Gastrocnemius medialis (tissue), 4 donors: ENCODE results near the gene ATP6V1B1.

Source experiments
- POLR2A ChIP-seq, 2 donors: fragments of 450-650 bp; IDR thresholded peaks; one replicate each; pipeline ENCODE4 v1.6.1; 2017; ENCODE audit warnings: antibody characterized with exemption in 2 of 2, mild to moderate bottlenecking in 2 of 2, moderate library complexity in 2 of 2
- TF ChIP-seq, protein P1 (sequence below), 5 experiments: fragments of 450-650 bp in 3 of 5; fragments of 200-600 bp in 2 of 5; sonication (generic) in 2 of 5; IDR thresholded peaks in 4 of 5; conservative IDR thresholded peaks in 1 of 5; 1 replicate in 4 of 5; 2 replicates in 1 of 5; pipeline ENCODE4 v1.5.1; 2016 to 2019; ENCODE audit warnings: antibody characterized with exemption in 5 of 5, mild to moderate bottlenecking in 3 of 5, moderate library complexity in 3 of 5

- TF ChIP-seq, protein P1, sequence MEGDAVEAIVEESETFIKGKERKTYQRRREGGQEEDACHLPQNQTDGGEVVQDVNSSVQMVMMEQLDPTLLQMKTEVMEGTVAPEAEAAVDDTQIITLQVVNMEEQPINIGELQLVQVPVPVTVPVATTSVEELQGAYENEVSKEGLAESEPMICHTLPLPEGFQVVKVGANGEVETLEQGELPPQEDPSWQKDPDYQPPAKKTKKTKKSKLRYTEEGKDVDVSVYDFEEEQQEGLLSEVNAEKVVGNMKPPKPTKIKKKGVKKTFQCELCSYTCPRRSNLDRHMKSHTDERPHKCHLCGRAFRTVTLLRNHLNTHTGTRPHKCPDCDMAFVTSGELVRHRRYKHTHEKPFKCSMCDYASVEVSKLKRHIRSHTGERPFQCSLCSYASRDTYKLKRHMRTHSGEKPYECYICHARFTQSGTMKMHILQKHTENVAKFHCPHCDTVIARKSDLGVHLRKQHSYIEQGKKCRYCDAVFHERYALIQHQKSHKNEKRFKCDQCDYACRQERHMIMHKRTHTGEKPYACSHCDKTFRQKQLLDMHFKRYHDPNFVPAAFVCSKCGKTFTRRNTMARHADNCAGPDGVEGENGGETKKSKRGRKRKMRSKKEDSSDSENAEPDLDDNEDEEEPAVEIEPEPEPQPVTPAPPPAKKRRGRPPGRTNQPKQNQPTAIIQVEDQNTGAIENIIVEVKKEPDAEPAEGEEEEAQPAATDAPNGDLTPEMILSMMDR (IDR thresholded peaks at IDR 0.05 in 4 of 5, conservative IDR thresholded peaks at IDR 0.05 in 1 of 5), result no peak
- no peak for TF ChIP-seq POLR2A (IDR thresholded peaks at IDR 0.05)
Observed at GRCh38 chr2:70962211-70962884, 26.6 kb downstream of the ATP6V1B1 start.
